Natural killer cell (primary cell): ENCODE results near the gene DTNB. TPM values are rescaled to one million over a fixed set of nuclear protein-coding genes. Genes with fewer than 3 reads are reported as not detected.
A peak's percentile ranks its signal among the peaks of the same experiment; 100 is the strongest.

ENCODE experiments used
- ATAC-seq, 3 donors: fragments of 150-1000 bp in 2 of 3; fragments of 200-7000 bp in 1 of 3; cut with Tn5 transposase; 1 replicate in 1 of 3; 2 replicates in 2 of 3; pipeline ENCODE4 v1.10.0; 2021; ENCODE audit warnings: mild to moderate bottlenecking in 2 of 3, moderate library complexity in 2 of 3
- DNase-seq, 2 donors: peaks; one replicate each; pipeline versions ENCODE4 v3.0.0 to v3.0.0-alpha.2; 2013 to 2021; ENCODE audit warnings: mixed read lengths in 1 of 2
- H3K27ac ChIP-seq: one replicate; pipeline ENCODE4 v1.5.1; 2013; ENCODE audit warnings: mild to moderate bottlenecking, low read length
- H3K27me3 ChIP-seq: one replicate; pipeline ENCODE4 v1.6.1; 2013; ENCODE audit warnings: low read length; ENCODE audit not compliant: control insufficient read depth, insufficient read depth
- H3K36me3 ChIP-seq: one replicate; pipeline ENCODE4 v1.6.1; 2013; ENCODE audit warnings: low read length; ENCODE audit not compliant: control insufficient read depth, insufficient read depth
- H3K4me1 ChIP-seq: one replicate; pipeline ENCODE4 v1.6.1; 2013; ENCODE audit warnings: low read length; ENCODE audit not compliant: control insufficient read depth, insufficient read depth
- H3K4me3 ChIP-seq: one replicate; pipeline ENCODE4 v1.5.1; 2013; ENCODE audit warnings: low read length
- H3K9me3 ChIP-seq: one replicate; pipeline ENCODE4 v1.6.1; 2013; ENCODE audit warnings: low read length; ENCODE audit not compliant: control insufficient read depth, insufficient read depth
- H3K27ac Mint-ChIP-seq, 2 donors: one replicate each; pipeline ENCODE4 v1.8.0; 2022; ENCODE audit warnings: mild to moderate bottlenecking in 2 of 2, mixed read lengths in 2 of 2, moderate library complexity in 1 of 2
- H3K27me3 Mint-ChIP-seq, 2 donors: one replicate each; pipeline ENCODE4 v1.8.0; 2022; ENCODE audit warnings: low read depth in 2 of 2, mixed read lengths in 2 of 2
- H3K36me3 Mint-ChIP-seq: one replicate; pipeline ENCODE4 v1.8.0; 2022; ENCODE audit warnings: mixed read lengths
- H3K4me1 Mint-ChIP-seq, 2 donors: one replicate each; pipeline ENCODE4 v1.8.0; 2022; ENCODE audit warnings: mixed read lengths in 2 of 2
- H3K4me3 Mint-ChIP-seq: one replicate; pipeline ENCODE4 v1.8.0; 2022; ENCODE audit warnings: mild to moderate bottlenecking, moderate library complexity, mixed read lengths
- H3K9me3 Mint-ChIP-seq, 2 donors: one replicate each; pipeline ENCODE4 v1.8.0; 2022; ENCODE audit warnings: mixed read lengths in 2 of 2
- WGBS: methylation state at CpG from one replicate; pipeline ENCODE4 v1.1.7; 2013; ENCODE audit warnings: missing lambda C conversion rate; ENCODE audit not compliant: insufficient coverage; 5-methylcytosine and 5-hydroxymethylcytosine counted together
- intact Hi-C: fragments of 100-400 bp; cut with micrococcal nuclease; formaldehyde crosslinking; loops from one replicate; pipeline ENCODE4 v1.14.2; 2022
- total RNA-seq, 4 donors: library from RNA; stranded (reverse); fragments of 120-200 nt in 1 of 4; gene quantifications; one replicate each; pipeline versions ENCODE4 v1.2.3 to v1.2.4, GENCODE V29; 2013 to 2022
- TF ChIP-seq, protein P1 (sequence below): fragments of 200-600 bp; IDR thresholded peaks from one replicate; pipeline ENCODE4 v1.8.0; 2022; ENCODE audit warnings: antibody characterized with exemption

Gene DTNB
- total RNA-seq, 3 donors from 2014 or later (not counting 1 experiment from before 2014, with no cell fraction given), result 20.8 to 33.7 (median 23.6) TPM

DNA sequence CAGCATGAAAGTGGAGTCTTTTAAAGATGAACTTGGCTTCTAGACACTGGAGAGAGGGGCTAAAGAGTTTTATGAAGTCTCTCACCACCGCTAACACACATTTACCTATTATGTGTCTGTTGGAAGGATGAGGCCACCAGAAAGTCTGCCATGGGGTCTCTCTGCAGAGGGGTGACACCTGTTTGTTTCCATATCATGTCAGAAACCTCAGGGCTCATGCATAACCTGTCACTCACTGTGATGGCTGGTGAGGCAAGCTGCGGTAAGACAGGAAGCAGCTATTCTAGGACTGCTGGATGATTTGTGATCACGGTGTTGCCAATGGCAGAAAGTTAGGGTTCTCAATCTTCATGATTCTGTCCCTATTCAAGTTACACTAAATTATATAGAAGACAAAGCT, 270.9 kb downstream of the DTNB start:
- Histone ChIP-seq H3K36me3 (no peaks in the 10 kb centered on the region), H3K27me3 (no peaks in the 10 kb centered on the region), H3K4me1 (peaks cover 20% of the 10 kb centered on the region), H3K4me3 (no peak overlapping the region), H3K9me3 (no peaks in the 10 kb centered on the region), H3K27ac (peak overlapping the region; percentile 22)
- TF ChIP-seq, protein P1, sequence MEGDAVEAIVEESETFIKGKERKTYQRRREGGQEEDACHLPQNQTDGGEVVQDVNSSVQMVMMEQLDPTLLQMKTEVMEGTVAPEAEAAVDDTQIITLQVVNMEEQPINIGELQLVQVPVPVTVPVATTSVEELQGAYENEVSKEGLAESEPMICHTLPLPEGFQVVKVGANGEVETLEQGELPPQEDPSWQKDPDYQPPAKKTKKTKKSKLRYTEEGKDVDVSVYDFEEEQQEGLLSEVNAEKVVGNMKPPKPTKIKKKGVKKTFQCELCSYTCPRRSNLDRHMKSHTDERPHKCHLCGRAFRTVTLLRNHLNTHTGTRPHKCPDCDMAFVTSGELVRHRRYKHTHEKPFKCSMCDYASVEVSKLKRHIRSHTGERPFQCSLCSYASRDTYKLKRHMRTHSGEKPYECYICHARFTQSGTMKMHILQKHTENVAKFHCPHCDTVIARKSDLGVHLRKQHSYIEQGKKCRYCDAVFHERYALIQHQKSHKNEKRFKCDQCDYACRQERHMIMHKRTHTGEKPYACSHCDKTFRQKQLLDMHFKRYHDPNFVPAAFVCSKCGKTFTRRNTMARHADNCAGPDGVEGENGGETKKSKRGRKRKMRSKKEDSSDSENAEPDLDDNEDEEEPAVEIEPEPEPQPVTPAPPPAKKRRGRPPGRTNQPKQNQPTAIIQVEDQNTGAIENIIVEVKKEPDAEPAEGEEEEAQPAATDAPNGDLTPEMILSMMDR, result no peak
- DNase-seq (no peak), ATAC-seq (peak in 1 of 3 donors; percentile 25)
- intact Hi-C loops, result loop anchor here (2.0 kb wide), 1 partner anchor 26 kb away; no protein-coding TSS in a partner anchor
- Mint-ChIP-seq H3K4me1 (peaks cover 25 to 33% of the 10 kb centered on the region in 2 donors), H3K27ac (peak overlapping the region; percentile 82 to 87), H3K36me3 (no peaks in the 10 kb centered on the region), H3K4me3 (peak overlapping the region; percentile 68), H3K27me3 (no peaks in the 10 kb centered on the region), H3K9me3 (no peaks in the 10 kb centered on the region)
- WGBS, result 0% methylated on average over 1 of the region's 3 CpGs

DNA sequence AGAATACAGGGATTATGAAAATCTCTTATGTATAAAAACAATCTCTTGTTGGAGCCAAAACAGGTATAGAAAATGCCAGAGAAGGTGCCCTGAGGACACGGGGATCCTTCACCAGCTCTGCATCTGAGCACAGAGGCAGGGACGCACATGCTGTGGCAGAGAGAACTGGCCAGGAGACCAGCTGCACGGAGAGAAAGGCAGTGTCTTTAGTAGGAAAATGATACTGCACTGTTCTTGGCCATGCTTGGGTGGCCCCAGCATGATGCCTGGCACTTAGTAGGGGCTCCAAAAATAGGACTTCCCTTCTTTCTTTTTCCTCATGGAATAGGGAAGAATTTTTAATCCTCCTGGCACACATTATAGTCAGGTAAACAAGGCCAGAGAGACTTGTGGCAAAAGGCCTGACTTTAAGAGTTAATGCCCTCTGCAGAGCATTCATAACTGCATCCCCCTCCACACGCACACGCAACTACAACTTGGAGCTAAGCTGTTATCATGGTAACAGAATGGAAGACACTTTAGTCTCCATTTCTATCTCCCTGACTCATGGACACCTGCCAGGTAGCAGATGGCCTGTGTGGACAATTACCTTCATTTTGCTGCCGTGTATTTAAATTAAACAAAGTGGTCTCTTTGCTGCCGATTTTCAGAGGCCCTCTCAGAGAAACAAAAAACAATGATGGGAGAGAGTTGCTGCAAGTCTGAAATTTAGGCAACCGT, 271.9 kb downstream of the DTNB start:
- TF ChIP-seq, protein P1, result no peak
- 95% methylated on average over 7 of the region's 8 CpGs for WGBS
- no peak for DNase-seq
- no peak for ATAC-seq
- no peaks in the 10 kb centered on the region for H3K9me3 ChIP-seq
- no peaks in the 10 kb centered on the region for H3K9me3 Mint-ChIP-seq
- intact Hi-C loops, result loop anchor here (2.0 kb wide), 1 partner anchor 25 kb away; no protein-coding TSS in a partner anchor
- no peaks in the 10 kb centered on the region for H3K27me3 ChIP-seq
- no peaks in the 10 kb centered on the region for H3K36me3 Mint-ChIP-seq
- H3K27ac ChIP-seq, result no peak overlapping the region
- peaks cover 25 to 33% of the 10 kb centered on the region in 2 donors for H3K4me1 Mint-ChIP-seq
- H3K36me3 ChIP-seq, result no peaks in the 10 kb centered on the region
- peaks cover 20% of the 10 kb centered on the region for H3K4me1 ChIP-seq
- H3K27ac Mint-ChIP-seq, result peak overlapping the region in 1 of 2 donors; percentile 39
- no peak overlapping the region for H3K4me3 Mint-ChIP-seq
- no peak overlapping the region for H3K4me3 ChIP-seq
- no peaks in the 10 kb centered on the region for H3K27me3 Mint-ChIP-seq

DNA sequence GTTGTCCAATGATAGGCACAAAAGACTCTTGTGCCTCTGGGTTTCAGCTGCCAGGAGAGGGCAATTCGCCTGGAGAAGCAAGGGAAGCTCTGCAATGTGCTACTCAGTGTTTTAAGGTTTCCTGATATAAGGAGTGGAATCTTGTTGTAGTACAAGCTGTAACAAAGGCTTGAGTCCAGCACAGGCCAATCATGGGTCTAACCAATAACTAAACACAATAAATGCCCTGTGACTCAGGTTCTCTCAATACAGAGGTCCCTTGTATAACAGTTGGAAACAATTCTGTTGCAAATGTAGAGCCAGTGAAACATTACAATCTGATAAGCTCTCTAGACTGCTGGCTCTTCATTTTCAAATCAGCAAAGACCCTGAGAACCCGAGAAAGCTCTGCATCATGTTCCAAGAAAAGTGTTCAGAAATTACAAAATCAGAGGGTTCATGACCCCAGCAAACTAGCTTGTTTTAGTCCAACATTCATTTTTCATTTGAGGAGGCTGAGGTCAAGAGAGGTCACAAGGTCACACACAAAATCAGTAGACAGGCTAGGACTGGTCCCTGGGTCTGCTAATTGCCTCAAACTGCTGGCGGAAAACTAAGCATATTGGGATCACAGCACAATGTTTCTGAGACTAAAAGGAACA, 272.7 kb downstream of the DTNB start:
- H3K27me3 Mint-ChIP-seq, result no peaks in the 10 kb centered on the region
- Histone ChIP-seq H3K4me3 (no peak overlapping the region), H3K27ac (no peak overlapping the region), H3K36me3 (no peaks in the 10 kb centered on the region), H3K27me3 (no peaks in the 10 kb centered on the region), H3K9me3 (no peaks in the 10 kb centered on the region), H3K4me1 (peaks cover 20% of the 10 kb centered on the region)
- TF ChIP-seq, protein P1, result no peak
- no peak overlapping the region for H3K4me3 Mint-ChIP-seq
- H3K36me3 Mint-ChIP-seq, result no peaks in the 10 kb centered on the region
- DNase-seq (no peak), ATAC-seq (no peak)
- intact Hi-C loops, result no loop called here
- no peak overlapping the region for H3K27ac Mint-ChIP-seq
- WGBS, result 86% methylated on average over 3 of the region's 3 CpGs
- H3K9me3 Mint-ChIP-seq, result no peaks in the 10 kb centered on the region
- H3K4me1 Mint-ChIP-seq, result peaks cover 22 to 30% of the 10 kb centered on the region in 2 donors
